ENCODE measurements around the gene ZNF521. TPM values are rescaled to one million over a fixed set of nuclear protein-coding genes. Genes with fewer than 3 reads are reported as not detected.

The ZNF521 gene
- total and polyA plus RNA-seq, 2 experiments from 2014 or later, result 3.1 to 9.2 TPM

GRCh38 chr18:25345081-25345866 is 6.7 kb downstream of the ZNF521 start:
- Mint-ChIP-seq H3K4me3 (no peak overlapping the region), H3K36me3 (ENCODE audit: low read depth) (no peaks in the 10 kb centered on the region), H3K9me3 (no peaks in the 10 kb centered on the region), H3K27me3 (ENCODE audit: insufficient read depth, low read depth, poor library complexity) (peaks cover 16% of the 10 kb centered on the region), H3K27ac (no peak overlapping the region), H3K4me1 (peaks cover 22% of the 10 kb centered on the region; the same call in 2 of the 3 replicates)
- Histone ChIP-seq H2AFZ (no peak overlapping the region), H3K79me2 (replicated peaks; ENCODE audit: insufficient read depth) (peaks cover 15% of the 10 kb centered on the region), H3K4me3 (no peak overlapping the region), H3K36me3 (ENCODE audit: insufficient read depth) (no peaks in the 10 kb centered on the region), H3F3A (replicated peaks; ENCODE audit: low read depth) (peaks cover 5% of the 10 kb centered on the region; the same call in 1 of the 2 replicates), H3K27me3 (ENCODE audit: insufficient read depth) (peaks cover 34% of the 10 kb centered on the region), H3K9me2 (ENCODE audit: insufficient read depth) (no peaks in the 10 kb centered on the region), H3K4me1 (ENCODE audit: insufficient read depth) (peaks cover 8% of the 10 kb centered on the region; the same call in 1 of the 2 replicates), H4K20me1 (replicated peaks; ENCODE audit: insufficient read depth) (peaks cover 13% of the 10 kb centered on the region; the same call in 1 of the 2 replicates), H3K4me2 (no peak overlapping the region), H3K27ac (ENCODE audit: low read depth) (no peak overlapping the region)
- TF ChIP-seq EZH2phosphoT487 (IDR thresholded peaks at IDR 0.05; ENCODE audit: unreplicated experiment), result no peak
- no peak for TF ChIP-seq ZNF114 (CRISPR knock-in tag; IDR thresholded peaks at IDR 0.05)
- no peak for TF ChIP-seq REST (IDR thresholded peaks at IDR 0.05; ENCODE audit: unreplicated experiment)
- no peak for TF ChIP-seq CTCF (conservative IDR thresholded peaks at IDR 0.05; ENCODE audit: low read depth in 2 of 2)
- no peak for TF ChIP-seq ZNF462 (CRISPR knock-in tag; IDR thresholded peaks at IDR 0.05)
- TF ChIP-seq CREB1 (CRISPR knock-in tag; IDR thresholded peaks at IDR 0.05; ENCODE audit: low read depth), result no peak
- no peak for TF ChIP-seq ZNF331 (CRISPR knock-in tag; IDR thresholded peaks at IDR 0.05; ENCODE audit: low read depth)
- TF ChIP-seq JUNB (IDR thresholded peaks at IDR 0.05; ENCODE audit: unreplicated experiment), result no peak
- no peak for TF ChIP-seq EZH2 (IDR thresholded peaks at IDR 0.05; ENCODE audit: low read depth, unreplicated experiment)
- TF ChIP-seq STAT1 (IDR thresholded peaks at IDR 0.05; ENCODE audit: unreplicated experiment), result no peak
- TF ChIP-seq ETS1 (IDR thresholded peaks at IDR 0.05), result no peak
- TF ChIP-seq NANOG (IDR thresholded peaks at IDR 0.05; ENCODE audit: borderline replicate concordance), result no peak
- ATAC-seq (no peak), DNase-seq (ENCODE audit: low spot score) (no peak)

All from GM23338 (cell line).